ENCODE data around the gene C2orf66.

- TF ChIP-seq CTCF (conservative IDR thresholded peaks at IDR 0.05), result no peak
- no peak for TF ChIP-seq EZH2 (IDR thresholded peaks at IDR 0.05; ENCODE audit: low read depth)
Observed at GRCh38 chr2:196804381-196804780, 4.8 kb downstream of the C2orf66 start.

All from PC-9 (cell line).